Neural progenitor cell (in vitro differentiated cells): ENCODE data around the gene DNAH3.

Experiments
- CTCF ChIP-seq: fragments of 200-600 bp; sonication (generic); IDR thresholded peaks from 2 replicates; pipeline ENCODE4 v1.5.1; 2017; ENCODE audit warnings: antibody characterized with exemption, mild to moderate bottlenecking
- EZH2 ChIP-seq: fragments of 200-600 bp; sonication (generic); IDR thresholded peaks from 2 replicates; pipeline ENCODE4 v1.6.1; 2017; ENCODE audit warnings: antibody characterized with exemption, mild to moderate bottlenecking, moderate library complexity

- no peak for TF ChIP-seq EZH2
- TF ChIP-seq CTCF = peak; percentile 71
These were observed 6.3 kb upstream of the DNAH3 start for GRCh38 chr16:21156767-21157467.
